Measurements from ENCODE around the gene TNRC6A. TPM values are rescaled to one million over a fixed set of nuclear protein-coding genes. Genes with fewer than 3 reads are reported as not detected.
"Not testable (repeated sequence)": the region's sequence is repeated elsewhere in the genome, so short reads cannot be mapped to it uniquely, and the experiment has no call there.

Gene TNRC6A
- total RNA-seq, 1 donor from 2014 or later, result 22.2 TPM

- DNase-seq (ENCODE audit: low read depth in 2 of 2), result no peak
Observed at GRCh38 chr16:24723663-24724062, 5.8 kb upstream of the TNRC6A start.

- no peak for DNase-seq (ENCODE audit: low read depth in 2 of 2)
Observed at GRCh38 chr16:24728011-24728410, 1.4 kb upstream of the TNRC6A start.

- no peak for DNase-seq (ENCODE audit: low read depth in 2 of 2)
Observed at GRCh38 chr16:24728891-24729242, 584 bp upstream of the TNRC6A start.

GRCh38 chr16:24729951-24730815 is 732 bp downstream of the TNRC6A start:
- DNase-seq (ENCODE audit: low read depth in 2 of 2), result peak; percentile 34 to 42

GRCh38 chr16:24730914-24731313 is 1.5 kb downstream of the TNRC6A start:
- DNase-seq (ENCODE audit: low read depth in 2 of 2), result no peak

- DNase-seq (ENCODE audit: low read depth in 2 of 2), result no peak
Observed at GRCh38 chr16:24731722-24732419, 2.4 kb downstream of the TNRC6A start.

GRCh38 chr16:24734382-24734781 is 4.9 kb downstream of the TNRC6A start:
- DNase-seq (ENCODE audit: low read depth in 2 of 2), result no peak

- DNase-seq (ENCODE audit: low read depth in 2 of 2), result peak; percentile 33 to 50
Observed at GRCh38 chr16:24736758-24737157, 7.3 kb downstream of the TNRC6A start.

- peak; percentile 66 to 69 for DNase-seq (ENCODE audit: low read depth in 2 of 2)
Observed at GRCh38 chr16:24737391-24737871, 8.0 kb downstream of the TNRC6A start.

- no peak for DNase-seq (ENCODE audit: low read depth in 2 of 2)
Observed at GRCh38 chr16:24737916-24738594, 8.6 kb downstream of the TNRC6A start.

GRCh38 chr16:24738895-24739294 is 9.4 kb downstream of the TNRC6A start:
- DNase-seq (ENCODE audit: low read depth in 2 of 2), result no peak

- DNase-seq (ENCODE audit: low read depth in 2 of 2), result no peak
Observed at GRCh38 chr16:24741862-24742261, 12.4 kb downstream of the TNRC6A start.

- not testable (repeated sequence) for DNase-seq (ENCODE audit: low read depth in 2 of 2)
Observed at GRCh38 chr16:24742610-24743009, 13.2 kb downstream of the TNRC6A start.

GRCh38 chr16:24745391-24745790 is 15.9 kb downstream of the TNRC6A start:
- DNase-seq (ENCODE audit: low read depth in 2 of 2), result no peak

- no peak for DNase-seq (ENCODE audit: low read depth in 2 of 2)
Observed at GRCh38 chr16:24745791-24746190, 16.3 kb downstream of the TNRC6A start.

GRCh38 chr16:24747441-24747840 is 18.0 kb downstream of the TNRC6A start:
- DNase-seq (ENCODE audit: low read depth in 2 of 2), result no peak

- DNase-seq (ENCODE audit: low read depth in 2 of 2), result peak; percentile 80 to 92
Observed at GRCh38 chr16:24748242-24748641, 18.8 kb downstream of the TNRC6A start.

GRCh38 chr16:24749310-24749709 is 19.9 kb downstream of the TNRC6A start:
- DNase-seq (ENCODE audit: low read depth in 2 of 2), result no peak

GRCh38 chr16:24749872-24750271 is 20.4 kb downstream of the TNRC6A start:
- not testable (repeated sequence) for DNase-seq (ENCODE audit: low read depth in 2 of 2)

GRCh38 chr16:24753000-24753399 is 23.5 kb downstream of the TNRC6A start:
- DNase-seq (ENCODE audit: low read depth in 2 of 2), result no peak

GRCh38 chr16:24753437-24753836 is 24.0 kb downstream of the TNRC6A start:
- DNase-seq (ENCODE audit: low read depth in 2 of 2), result no peak

- no peak for DNase-seq (ENCODE audit: low read depth in 2 of 2)
Observed at GRCh38 chr16:24754543-24754942, 25.1 kb downstream of the TNRC6A start.

All from lung microvascular endothelial cell (primary cell).